HG03558 (cell line): ENCODE data around the gene ZFAND3.

ENCODE experiments used
- ATAC-seq: cut with Tn5 transposase; IDR thresholded peaks from one replicate; pipeline ENCODE4 v1.9.1; 2021; ENCODE audit warnings: moderate number of reproducible peaks; ENCODE audit not compliant: unreplicated experiment; ENCODE audit errors: extremely low read depth

Gene ZFAND3, protein sequence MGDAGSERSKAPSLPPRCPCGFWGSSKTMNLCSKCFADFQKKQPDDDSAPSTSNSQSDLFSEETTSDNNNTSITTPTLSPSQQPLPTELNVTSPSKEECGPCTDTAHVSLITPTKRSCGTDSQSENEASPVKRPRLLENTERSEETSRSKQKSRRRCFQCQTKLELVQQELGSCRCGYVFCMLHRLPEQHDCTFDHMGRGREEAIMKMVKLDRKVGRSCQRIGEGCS

DNA sequence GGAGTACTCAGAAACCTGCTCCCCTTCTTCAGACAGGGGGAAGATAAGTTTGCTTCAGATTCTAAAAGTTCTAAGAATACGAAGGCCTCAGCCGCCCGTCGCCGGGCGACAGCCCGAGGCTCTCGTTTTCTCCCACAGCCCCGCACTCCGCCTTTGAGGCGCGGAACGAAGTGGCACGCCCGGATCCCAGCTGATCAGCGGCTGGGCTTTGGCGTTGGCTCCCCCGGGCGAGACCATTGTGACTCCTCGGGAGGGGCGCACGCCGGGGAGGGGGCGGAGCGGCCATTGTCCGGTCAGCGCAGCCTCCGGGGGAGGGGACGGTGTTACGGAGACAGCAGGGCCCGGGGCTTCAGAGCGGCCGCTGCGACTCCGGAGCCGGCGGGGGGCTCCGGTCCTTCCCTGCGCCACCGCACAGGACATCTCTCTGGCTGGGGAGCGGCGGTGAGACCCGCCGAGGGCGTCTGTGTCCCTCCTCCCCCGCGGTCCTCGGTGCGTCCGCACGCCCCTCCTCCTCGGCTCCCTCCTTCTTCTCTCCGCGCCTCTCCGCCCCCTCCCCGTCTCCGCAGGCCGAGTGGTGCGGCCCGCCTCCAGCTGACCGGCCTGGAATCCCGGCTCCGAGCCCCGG, at the start of gene ZFAND3:
Gene ZFAND3 (plus strand): TSS at position 551 of the 625 bp plus-strand sequence. CDS start 219 bp downstream, outside the sequence.
- peak; percentile 71 for ATAC-seq

DNA sequence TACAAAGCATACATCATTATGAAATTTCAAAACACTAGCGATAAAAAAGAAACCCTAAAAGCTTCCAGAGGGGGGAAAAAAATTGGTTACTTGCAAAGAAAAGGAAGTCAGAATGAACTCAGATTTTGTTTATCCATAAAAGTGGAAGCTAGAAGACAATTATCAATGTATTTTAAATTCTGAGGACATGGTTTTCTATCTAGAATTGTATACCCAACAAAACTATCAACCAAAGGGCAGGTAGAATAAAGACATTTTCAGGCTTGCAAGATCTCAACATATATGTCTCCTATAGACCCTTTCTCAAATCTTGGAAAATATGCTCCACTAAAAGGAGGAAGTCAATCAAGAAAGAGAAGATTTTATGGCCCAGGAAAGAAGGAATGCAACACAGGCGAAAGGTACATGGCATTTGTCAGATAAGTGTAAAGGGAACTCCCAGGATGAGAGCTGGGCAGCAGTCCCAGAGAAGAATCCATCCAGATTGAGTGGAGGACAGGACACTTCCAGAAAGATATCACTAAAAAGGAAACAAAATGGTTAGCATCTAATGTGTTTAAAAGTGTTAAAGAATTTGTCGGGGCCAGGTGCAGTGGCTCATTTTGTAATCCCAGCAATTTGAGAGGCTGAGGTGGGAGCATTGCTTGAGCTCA, 45.4 kb upstream of the ZFAND3 start:
- ATAC-seq: no peak

DNA sequence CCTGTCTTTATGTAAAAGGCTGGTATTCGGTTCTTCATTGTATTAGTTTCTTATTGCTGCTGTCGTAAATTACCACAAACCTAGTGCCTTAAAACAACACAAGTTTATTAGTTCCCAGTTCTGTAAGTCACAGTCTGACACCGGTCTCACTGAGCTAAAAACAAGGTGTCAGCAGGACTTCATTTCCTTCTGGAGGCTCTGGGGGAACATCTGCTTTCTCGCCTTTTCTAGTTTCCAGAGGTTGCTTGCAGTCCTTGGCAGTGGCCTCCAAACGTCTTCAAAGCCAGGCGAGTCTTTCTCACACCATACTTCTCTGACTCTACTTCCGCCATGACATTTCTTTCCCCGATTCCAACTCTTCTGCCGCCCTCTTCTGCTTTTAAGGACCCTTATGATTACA, 43.0 kb upstream of the ZFAND3 start:
- no peak for ATAC-seq

DNA sequence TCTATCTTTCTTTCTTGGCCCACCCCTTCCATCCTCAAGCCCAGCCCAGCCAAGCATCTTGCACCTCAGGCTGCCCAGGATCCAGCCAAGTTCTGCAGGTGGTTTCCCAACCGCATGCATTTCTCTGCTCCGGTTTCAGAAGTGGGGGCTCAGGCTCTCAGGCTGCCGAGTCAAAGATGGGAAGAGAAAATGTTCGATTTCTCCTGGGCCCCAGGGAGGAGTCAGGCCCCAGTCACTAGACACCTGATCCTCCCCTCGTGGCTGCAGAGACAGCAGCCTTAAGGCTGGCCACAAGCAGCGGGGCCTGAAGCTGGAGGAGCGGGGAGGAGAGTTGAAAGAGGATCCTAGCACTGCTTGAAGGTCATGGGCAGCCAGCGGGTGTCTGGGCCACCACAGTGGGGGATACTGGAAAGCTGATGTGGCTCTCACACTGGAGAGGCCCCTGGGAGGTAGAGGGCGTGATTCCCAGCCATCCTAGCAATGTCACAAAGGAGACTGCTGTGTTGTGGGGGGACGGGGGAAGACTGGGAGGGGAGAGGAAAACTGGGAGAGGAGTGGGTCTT, 42.2 kb upstream of the ZFAND3 start:
- ATAC-seq: no peak

DNA sequence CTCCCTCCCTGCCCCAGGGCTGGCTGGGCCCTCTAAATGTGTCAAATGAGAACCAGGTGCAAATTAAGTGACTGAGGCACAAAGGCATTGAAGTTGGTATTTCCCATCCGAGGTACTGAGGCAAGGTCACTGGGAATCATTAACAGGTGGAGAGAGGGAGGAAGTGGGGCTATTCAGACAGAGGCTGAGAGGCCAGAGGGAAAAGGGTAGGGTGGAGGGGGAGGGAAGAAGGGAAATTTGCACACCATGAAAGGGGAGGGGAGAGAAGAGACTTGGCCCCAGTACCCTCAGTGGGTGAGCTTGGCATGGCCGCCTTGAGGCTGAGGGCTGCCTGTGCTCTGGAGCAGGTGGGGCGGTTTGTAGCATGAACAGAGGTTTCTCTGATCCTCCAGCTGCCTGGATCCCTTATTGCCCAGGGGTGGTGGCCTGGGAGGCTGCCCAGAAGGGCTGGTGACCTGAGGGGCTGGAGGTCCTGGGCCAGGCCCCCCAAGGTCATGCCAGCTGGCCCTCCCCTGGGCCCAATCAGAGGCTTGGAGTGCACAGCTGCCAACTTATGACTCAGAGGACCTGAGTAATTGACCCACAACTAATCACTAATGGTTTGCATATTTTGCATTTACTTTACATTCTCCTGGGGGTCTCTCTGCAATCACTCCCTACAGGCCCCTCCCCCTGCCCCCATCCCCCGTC, 40.3 kb upstream of the ZFAND3 start:
- ATAC-seq: no peak

DNA sequence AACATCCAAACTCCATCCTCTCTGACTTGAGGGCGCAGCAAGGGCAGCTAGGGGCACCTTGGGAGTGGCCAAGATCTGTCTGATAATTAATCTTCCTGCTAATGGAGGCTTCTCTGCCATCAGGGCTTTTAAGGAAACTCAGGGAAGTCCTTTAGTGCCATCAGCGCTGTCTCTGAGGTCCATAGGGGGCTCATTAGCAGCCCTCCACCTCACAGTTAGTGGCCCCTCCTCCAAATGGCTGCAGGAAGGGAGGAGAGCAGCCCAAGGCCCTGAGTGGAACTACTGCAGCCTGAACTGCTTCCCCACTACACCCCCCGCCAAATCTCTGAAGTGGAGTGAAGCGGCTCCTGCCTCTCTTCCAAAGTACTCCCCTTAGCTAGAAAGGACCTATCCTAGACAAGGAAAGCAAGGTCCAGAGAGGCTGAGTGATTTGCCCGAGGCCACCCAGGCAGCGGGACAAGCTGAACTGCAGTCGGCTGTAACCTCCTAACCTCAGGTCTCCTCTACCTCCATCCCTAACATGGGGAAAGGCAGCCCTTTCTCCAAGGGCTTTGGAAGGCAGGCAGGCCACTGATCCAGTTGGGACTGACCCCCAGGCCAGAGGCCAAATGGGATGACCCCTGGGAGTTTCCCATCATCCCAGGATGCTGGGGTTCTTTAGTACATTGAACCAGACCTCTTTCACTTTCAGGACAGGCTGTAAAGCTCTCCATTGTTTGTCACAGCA, 39.5 kb upstream of the ZFAND3 start:
- ATAC-seq: no peak

DNA sequence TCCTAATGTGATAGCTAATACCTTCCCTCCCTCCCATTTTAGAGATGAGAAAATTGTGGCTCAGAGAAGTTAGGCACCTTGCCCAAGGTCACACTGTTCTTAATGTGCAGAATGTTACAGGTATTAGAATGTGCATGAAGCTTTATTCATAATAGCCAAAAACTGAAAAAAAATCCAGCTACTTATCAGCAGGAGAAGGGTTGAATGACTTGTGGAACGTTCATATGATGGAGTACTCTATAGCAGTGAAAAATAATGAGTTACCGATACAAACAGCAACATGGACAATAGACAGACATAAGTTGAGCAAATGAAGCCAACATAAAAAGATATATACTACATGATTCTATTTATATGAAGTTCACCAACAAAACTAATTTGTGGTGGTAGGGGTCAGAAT, 37.7 kb upstream of the ZFAND3 start:
- no peak for ATAC-seq

DNA sequence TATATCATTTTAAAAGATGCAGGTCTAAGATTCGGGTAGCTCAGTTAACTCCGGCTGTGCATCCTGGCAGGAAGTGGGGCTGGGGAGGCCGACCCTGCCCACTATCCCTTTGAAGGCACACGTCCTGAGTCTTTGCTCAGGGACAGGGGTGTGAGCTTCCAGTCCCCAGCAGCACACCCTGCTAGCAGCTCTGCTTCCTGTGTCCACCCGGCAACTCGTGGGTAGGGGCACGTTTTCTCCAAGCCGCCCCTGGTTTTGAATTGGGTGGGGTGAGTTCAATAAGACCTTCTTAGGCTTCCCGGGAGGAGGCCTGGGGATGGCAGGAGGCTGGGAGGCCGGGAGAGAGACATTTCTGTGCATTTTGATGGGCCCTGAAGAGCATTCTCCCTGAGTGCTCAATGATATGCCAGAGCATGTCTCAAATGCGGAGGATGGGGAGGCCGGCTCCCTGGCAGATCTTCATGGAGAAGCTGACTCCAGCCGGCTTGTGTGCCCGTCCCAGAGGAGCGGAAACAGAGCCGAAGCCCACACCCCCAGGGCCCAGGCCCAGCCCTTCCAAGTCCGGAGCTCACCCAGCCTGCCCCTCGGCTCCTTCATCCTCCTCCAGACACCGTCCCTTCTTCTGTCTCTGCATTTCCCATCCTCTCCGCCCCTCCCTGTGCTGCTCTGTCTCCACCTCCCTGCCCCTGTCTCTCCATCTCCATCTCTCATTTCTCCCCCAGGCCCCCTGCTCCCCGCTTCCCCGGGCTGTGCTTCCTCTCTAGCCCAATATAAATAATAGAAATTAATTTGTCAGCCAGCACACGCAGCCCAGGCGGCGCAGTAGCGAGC, 36.3 kb upstream of the ZFAND3 start:
- ATAC-seq: no peak

DNA sequence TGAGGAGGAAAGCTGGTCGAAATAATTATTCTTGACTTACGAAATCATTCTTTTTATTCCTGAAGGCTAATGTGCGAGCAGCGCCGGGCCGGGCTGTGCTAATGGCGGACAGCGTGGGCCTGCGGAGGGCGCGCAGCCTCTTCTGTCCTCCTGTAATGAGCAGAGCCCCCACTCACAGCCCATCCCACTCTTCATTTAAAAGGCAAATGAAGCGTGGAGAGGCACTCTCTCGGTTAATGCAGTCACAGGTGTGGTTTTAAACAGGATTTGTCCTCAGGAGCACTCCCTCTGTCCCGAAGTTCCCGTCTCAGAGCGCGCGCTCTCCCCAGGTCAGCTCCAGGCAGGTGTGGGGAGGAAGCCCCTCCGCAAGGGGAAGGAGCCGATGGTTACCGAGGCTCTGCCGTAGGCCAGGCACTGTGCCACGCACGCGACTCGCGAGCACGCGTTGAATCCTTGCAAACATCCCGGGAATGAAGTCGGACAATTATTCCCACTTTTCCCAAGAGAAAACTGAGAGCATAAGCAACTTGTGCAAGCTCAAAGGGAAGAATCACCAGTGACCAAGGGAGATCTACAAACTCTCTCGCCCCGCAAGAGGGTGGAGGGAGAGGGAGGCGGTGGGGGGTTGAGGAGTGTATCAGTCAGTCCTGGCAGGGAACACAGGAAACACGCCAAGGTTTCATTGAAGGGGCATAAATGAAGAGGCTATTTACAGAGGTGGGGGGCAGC, 35.5 kb upstream of the ZFAND3 start:
- ATAC-seq: no peak

DNA sequence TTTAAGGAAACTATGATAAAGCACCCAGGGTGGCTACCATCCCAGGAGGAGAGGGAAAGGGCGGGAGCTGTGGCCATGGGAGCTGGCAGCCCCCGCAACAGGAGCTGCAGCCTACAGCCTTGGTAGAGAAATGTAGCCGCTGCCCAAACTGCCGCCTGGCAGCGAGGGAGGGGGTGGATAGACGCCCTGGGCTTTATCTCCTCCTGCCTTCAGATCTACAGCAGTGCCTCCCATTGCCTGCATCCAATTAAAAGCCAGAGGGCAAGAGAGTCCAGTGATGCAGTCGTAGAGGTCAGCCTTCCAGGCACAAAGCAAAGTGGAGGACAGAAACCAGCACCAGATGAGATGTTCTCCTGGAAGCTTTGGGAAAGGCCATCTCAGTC, 35.0 kb upstream of the ZFAND3 start:
- no peak for ATAC-seq

DNA sequence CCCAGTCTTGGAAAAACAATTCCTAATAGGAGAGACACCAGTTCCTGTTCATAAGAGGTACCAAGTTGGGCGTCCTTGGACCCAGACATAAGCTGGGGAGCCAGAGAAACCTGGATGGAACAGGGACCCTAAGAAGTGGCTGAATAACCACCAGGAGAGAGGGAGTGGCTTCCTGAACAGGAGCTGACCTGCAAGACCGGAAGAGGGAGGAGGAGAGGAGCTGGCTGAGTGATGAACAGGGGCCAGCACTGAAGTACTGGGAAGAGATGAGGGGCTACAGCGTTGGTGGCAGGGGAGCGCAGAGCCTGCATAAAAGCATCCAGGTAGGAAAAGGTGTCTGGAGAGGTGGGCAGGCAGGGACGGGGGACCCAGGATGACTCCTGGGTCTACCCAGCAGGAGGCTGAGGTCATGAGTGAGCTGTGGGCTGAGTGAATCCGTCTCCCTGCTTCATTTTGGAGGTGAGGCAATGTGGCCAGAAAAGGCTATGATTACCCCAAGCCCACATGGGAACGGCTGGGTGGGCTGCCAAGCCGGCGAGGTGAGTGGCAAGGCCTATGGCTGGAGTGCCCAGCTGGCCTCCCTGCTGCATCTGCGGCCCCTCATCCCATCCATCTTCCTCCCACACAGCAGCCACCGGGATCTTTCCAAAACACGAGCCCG, 34.4 kb upstream of the ZFAND3 start:
- no peak for ATAC-seq

DNA sequence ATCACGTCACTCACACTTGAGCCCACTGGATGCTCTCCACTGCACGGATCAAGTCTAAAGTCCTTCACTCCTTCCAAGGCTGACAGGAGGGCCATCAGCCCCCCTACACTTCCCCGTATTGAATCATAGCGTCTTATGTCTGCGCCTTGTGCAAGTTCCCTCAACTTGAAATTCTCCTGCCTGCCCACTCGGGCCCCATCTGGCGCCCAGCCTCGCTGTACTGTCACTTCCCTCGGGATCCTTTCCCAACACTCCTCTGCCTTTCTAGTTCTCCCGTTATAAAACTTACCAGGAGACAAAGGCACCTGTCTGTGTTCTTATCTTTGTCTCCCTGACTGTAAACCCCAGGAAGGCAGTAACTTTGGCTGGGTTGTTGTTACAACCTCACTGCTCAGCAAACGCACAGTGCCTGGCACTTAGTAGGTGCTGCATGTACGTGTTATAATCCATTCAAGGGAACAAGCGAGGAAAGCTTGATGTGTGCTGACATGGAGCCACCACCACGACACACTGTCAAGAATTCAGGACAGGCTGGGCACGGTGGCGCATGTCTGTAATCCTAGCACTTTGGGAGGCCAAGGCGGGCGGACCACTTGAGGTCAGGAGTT, 33.8 kb upstream of the ZFAND3 start:
- ATAC-seq: no peak

DNA sequence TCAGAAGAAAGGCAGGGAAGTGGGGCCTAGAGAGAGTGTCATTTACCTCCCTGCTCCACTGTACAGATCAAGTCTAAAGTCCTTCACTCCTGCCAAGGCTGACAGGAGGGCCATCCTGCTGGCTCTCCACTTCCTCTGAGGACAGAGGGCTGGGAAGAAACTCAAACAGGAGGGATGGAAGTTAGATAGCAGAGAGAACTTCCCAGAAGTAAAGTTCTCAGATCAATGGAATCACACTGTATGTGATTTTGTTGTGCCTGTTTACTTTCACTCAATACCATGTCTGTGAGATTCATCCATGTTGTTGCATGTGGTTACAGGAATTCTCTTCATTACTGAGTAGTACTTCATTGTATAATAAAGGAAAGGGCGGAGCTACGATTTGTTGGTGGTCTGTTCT, 32.3 kb upstream of the ZFAND3 start:
- no peak for ATAC-seq

DNA sequence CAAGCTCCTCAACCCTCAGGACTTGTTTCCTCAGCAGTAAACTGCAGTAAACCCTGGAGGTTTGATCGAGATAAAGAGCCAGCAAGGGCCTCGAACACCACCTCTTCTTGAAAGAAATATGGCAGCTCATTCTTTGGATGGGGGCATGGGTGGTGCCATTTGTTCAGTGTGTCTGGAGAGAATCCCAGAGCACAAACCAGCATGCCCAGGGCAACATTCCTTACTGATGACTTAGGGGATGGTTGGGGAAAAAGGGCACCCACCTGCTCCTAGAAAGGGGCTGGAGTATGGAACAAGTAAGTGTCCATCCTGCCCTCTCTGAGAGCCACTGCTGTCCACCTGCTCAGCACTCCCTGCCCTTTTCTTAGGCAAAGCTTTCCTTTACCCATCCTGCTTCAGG, 31.3 kb upstream of the ZFAND3 start:
- no peak for ATAC-seq

DNA sequence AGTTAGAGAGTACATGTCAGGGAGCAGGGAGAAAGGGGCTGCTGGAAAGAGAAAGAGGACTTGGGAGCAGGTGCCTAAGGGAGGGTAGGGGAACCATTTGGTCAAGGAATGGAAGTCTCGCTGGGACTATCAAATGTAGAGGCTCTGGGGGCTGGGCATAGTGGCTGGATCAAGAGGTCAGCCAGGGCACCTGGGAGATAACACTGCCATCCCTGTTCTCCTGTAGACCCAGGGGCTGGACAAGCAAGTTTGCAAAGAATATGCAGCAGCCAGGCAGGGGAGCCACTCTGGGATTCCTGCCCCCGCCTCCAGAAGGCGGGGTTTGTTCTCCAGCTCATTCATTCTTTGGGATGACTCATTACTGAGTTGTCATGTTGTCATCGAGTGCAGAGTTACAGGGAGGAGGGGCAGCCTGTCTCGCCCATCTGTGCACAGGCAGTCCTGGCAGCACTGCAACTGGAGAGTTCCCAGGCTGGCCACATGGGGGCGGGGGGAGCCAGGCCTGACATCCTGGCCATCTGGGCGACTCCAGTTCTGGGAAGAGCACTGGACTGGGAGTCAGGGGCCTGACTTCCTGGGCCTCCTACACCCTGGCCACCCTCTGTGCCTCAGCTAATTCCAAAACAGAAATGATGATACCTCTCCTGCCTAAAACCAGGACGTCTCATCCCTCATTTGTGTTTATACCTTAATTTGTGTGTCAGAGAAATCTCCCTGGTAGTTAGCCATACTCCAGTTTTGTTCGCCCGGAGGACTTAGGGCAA, 28.2 kb upstream of the ZFAND3 start:
- peak; percentile 87 for ATAC-seq

DNA sequence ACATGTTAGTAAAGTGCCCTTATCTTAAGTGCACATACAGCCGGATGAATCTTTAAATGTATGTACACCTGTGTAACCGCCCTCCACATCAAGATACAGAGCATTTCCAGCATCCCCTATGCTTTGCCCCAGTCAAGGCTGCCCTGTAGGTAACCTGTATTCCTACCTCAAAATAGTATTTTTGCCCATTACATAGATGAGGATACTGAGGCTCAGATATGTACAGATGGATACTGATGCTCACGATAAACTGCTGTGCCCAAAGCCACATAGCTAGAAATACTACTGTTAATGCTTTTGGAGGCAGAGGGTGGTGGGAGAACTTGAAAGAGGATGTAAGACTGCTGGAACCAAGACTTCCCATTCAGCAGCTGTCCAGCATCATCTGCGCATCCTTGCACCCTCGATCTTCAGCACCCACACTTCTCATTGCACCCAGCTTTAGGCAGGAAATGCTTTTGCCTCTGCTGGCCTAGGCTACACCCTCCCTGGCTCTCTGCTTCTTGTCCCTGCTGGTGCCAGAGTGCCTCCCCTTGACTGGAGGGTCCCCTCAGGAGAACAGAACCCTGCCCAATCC, 27.0 kb upstream of the ZFAND3 start:
- no peak for ATAC-seq

DNA sequence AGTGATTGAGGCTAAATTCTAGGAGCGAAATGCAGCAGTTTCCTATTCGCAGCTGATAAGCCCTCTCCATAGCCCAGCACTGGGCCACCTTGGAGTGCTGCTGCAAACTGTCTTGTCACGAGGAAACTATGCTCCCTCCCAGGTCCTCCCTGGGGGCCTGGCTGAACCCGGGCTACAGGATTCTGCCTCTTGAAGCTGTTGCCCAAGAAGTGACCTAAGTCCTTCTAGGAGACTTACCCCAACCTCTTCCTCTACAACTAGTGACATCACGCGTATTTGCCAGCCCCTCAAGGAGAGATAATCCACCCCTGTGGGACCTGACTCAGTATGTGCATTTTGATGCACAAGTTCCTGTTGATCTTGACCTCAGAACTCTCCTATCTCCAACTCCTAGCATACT, 26.5 kb upstream of the ZFAND3 start:
- no peak for ATAC-seq
